IMR-90 (cell line): ENCODE measurements around the gene AUTS2. TPM values are rescaled to one million over a fixed set of nuclear protein-coding genes. Genes with fewer than 3 reads are reported as not detected.

ENCODE experiments used
- ATAC-seq: fragments of 200-7000 bp; cut with Tn5 transposase; 2 replicates; pipeline ENCODE4 v1.9.1; 2020; ENCODE audit warnings: low read depth, mild to moderate bottlenecking, moderate library complexity
- BruUV-seq: library from RNA; stranded (reverse); fragments of 400-500 nt; replicated peaks from 2 replicates; lab custom pipeline; 2021; lab: Mats Ljungman, UMichigan
- CTCF ChIA-PET: fragments of 300-600 bp; formaldehyde crosslinking; extraction: SDS; loops from one replicate; lab custom pipeline; 2021; ENCODE audit warnings: antibody characterized with exemption; lab: Yijun Ruan, JAX
- POLR2A ChIA-PET: fragments of 300-600 bp; sonication (Branson Sonifier 250); formaldehyde crosslinking; loops from one replicate; lab custom pipeline; 2022; ENCODE audit warnings: antibody characterized with exemption; ENCODE audit not compliant: unreplicated experiment; lab: Charles Lee
- DNase-seq: peaks from one replicate; pipeline ENCODE4 v3.0.0; 2013
- H2AFZ ChIP-seq: replicated peaks from 2 replicates; pipeline ENCODE3; 2013; ENCODE audit warnings: low read length, mild to moderate bottlenecking; ENCODE audit not compliant: poor library complexity
- H2AK5ac ChIP-seq: 2 replicates; pipeline ENCODE4 v1.6.1; 2013; ENCODE audit warnings: low read depth, low read length, inconsistent platforms
- H2AK9ac ChIP-seq: replicated peaks from 2 replicates; pipeline ENCODE3; 2013; ENCODE audit warnings: mild to moderate bottlenecking, low read depth, low read length, moderate library complexity; ENCODE audit not compliant: poor library complexity
- H2BK120ac ChIP-seq: 2 replicates; pipeline ENCODE4 v1.6.1; 2013; ENCODE audit warnings: low read depth, low read length, inconsistent platforms
- H2BK15ac ChIP-seq: 3 replicates; pipeline ENCODE4 v1.6.1; 2013; ENCODE audit warnings: low read depth, low read length, inconsistent platforms
- H2BK20ac ChIP-seq: 2 replicates; pipeline ENCODE4 v1.6.1; 2013; ENCODE audit warnings: low read depth, mild to moderate bottlenecking, inconsistent platforms, low read length, moderate library complexity
- H2BK5ac ChIP-seq: 2 replicates; pipeline ENCODE4 v1.6.1; 2013; ENCODE audit warnings: mild to moderate bottlenecking, low read depth, low read length, inconsistent platforms; ENCODE audit not compliant: poor library complexity, severe bottlenecking
- H3K14ac ChIP-seq: replicated peaks from 2 replicates; pipeline ENCODE4 v1.6.1; 2013; ENCODE audit warnings: low read depth, low read length, inconsistent platforms
- H3K18ac ChIP-seq: 2 replicates; pipeline ENCODE4 v1.6.1; 2013; ENCODE audit warnings: low read depth, low read length, control low read depth
- H3K23ac ChIP-seq: 2 replicates; pipeline ENCODE4 v1.6.1; 2013; ENCODE audit warnings: low read depth, low read length, inconsistent platforms
- H3K27ac ChIP-seq: 2 replicates; pipeline ENCODE4 v1.5.1; 2013; ENCODE audit warnings: mild to moderate bottlenecking, control low read depth, low read length; ENCODE audit not compliant: insufficient read depth
- H3K27me3 ChIP-seq: 2 replicates; pipeline ENCODE4 v1.6.1; 2013; ENCODE audit warnings: low read length; ENCODE audit not compliant: control insufficient read depth, insufficient read depth
- H3K36me3 ChIP-seq: 2 replicates; pipeline ENCODE4 v1.6.1; 2013; ENCODE audit warnings: low read length, mixed read lengths; ENCODE audit not compliant: control insufficient read depth, insufficient read depth
- H3K4ac ChIP-seq: 2 replicates; pipeline ENCODE4 v1.6.1; 2013; ENCODE audit warnings: low read depth, low read length, inconsistent platforms
- H3K4me1 ChIP-seq: 2 replicates; pipeline ENCODE4 v1.6.1; 2013; ENCODE audit warnings: low read length, mixed read lengths; ENCODE audit not compliant: control insufficient read depth, insufficient read depth
- H3K4me2 ChIP-seq: 2 replicates; pipeline ENCODE4 v1.6.1; 2013; ENCODE audit warnings: low read depth, mild to moderate bottlenecking, control low read depth, low read length, moderate library complexity
- H3K4me3 ChIP-seq: 2 replicates; pipeline ENCODE4 v1.5.1; 2013; ENCODE audit warnings: low read depth, mild to moderate bottlenecking, control low read depth, low read length, moderate library complexity; ENCODE audit not compliant: insufficient read depth
- H3K56ac ChIP-seq: 2 replicates; pipeline ENCODE4 v1.6.1; 2013; ENCODE audit warnings: low read length, inconsistent platforms; ENCODE audit not compliant: insufficient read depth; ENCODE audit errors: extremely low read depth
- H3K79me1 ChIP-seq, 2 experiments: 2 replicates each; pipeline ENCODE4 v1.6.1; 2013; ENCODE audit warnings: low read length in 2 of 2, inconsistent platforms in 1 of 2, low read depth in 1 of 2
- H3K9ac ChIP-seq: 2 replicates; pipeline ENCODE4 v1.6.1; 2013; ENCODE audit warnings: low read depth, low read length, control low read depth
- H3K9me1 ChIP-seq: 2 replicates; pipeline ENCODE4 v1.6.1; 2013; ENCODE audit warnings: low read length, inconsistent platforms; ENCODE audit not compliant: insufficient read depth
- H3K9me3 ChIP-seq: 2 replicates; pipeline ENCODE4 v1.6.1; 2013; ENCODE audit warnings: low read length; ENCODE audit not compliant: control insufficient read depth, insufficient read depth
- H4K20me1 ChIP-seq: 2 replicates; pipeline ENCODE4 v1.6.1; 2013; ENCODE audit warnings: low read length, inconsistent platforms; ENCODE audit not compliant: insufficient read depth
- H4K5ac ChIP-seq: 2 replicates; pipeline ENCODE4 v1.6.1; 2013; ENCODE audit warnings: mild to moderate bottlenecking, low read depth, low read length, control low read depth
- H4K8ac ChIP-seq, 2 experiments: 2 replicates each; pipeline ENCODE4 v1.6.1; 2013; ENCODE audit warnings: low read depth in 2 of 2, low read length in 2 of 2, control low read depth in 1 of 2, inconsistent platforms in 1 of 2
- H4K91ac ChIP-seq: 2 replicates; pipeline ENCODE4 v1.6.1; 2013; ENCODE audit warnings: low read depth, low read length, inconsistent platforms; ENCODE audit not compliant: insufficient read depth
- BHLHE40 ChIP-seq: fragments of 150-350 bp; IDR thresholded peaks from 2 replicates; pipeline ENCODE4 v1.6.1; 2016; ENCODE audit warnings: mild to moderate bottlenecking, low read depth, low read length
- CEBPB ChIP-seq: IDR thresholded peaks from 2 replicates; pipeline ENCODE4 v1.6.1; 2012; ENCODE audit warnings: low read depth, low read length, improper control_type of control experiment
- ELK1 ChIP-seq: fragments of 150-350 bp; IDR thresholded peaks from 2 replicates; pipeline ENCODE4 v1.6.1; 2016; ENCODE audit warnings: low read depth, mild to moderate bottlenecking, low read length, moderate library complexity, borderline replicate concordance
- FOS ChIP-seq: fragments of 150-350 bp; IDR thresholded peaks from 2 replicates; pipeline ENCODE4 v1.6.1; 2016; ENCODE audit warnings: low read depth, low read length
- MAFK ChIP-seq: IDR thresholded peaks from 2 replicates; pipeline ENCODE4 v1.6.1; 2012; ENCODE audit warnings: low read depth, low read length, improper control_type of control experiment
- MAZ ChIP-seq: IDR thresholded peaks from 2 replicates; pipeline ENCODE4 v1.6.1; 2012; ENCODE audit warnings: low read depth, mild to moderate bottlenecking, low read length, improper control_type of control experiment, moderate library complexity, borderline replicate concordance
- MXI1 ChIP-seq: IDR thresholded peaks from 2 replicates; pipeline ENCODE4 v1.6.1; 2012; ENCODE audit warnings: low read depth, mild to moderate bottlenecking, low read length, moderate library complexity, borderline replicate concordance
- NFE2L2 ChIP-seq: fragments of 150-350 bp; IDR thresholded peaks from 2 replicates; pipeline ENCODE4 v1.6.1; 2016; ENCODE audit warnings: low read depth, mild to moderate bottlenecking, low read length
- POLR2A ChIP-seq: IDR thresholded peaks from 2 replicates; pipeline ENCODE4 v1.6.1; 2012; ENCODE audit warnings: mild to moderate bottlenecking, low read depth, low read length
- RAD21 ChIP-seq: IDR thresholded peaks from 2 replicates; pipeline ENCODE4 v1.6.1; 2012; ENCODE audit warnings: low read length, improper control_type of control experiment
- RCOR1 ChIP-seq: IDR thresholded peaks from 2 replicates; pipeline ENCODE4 v1.6.1; 2012; ENCODE audit warnings: mild to moderate bottlenecking, low read length, improper control_type of control experiment; ENCODE audit not compliant: insufficient replicate concordance
- RFX5 ChIP-seq: IDR thresholded peaks from 2 replicates; pipeline ENCODE4 v1.8.0; 2012; ENCODE audit warnings: low read depth, mild to moderate bottlenecking, low read length, moderate library complexity
- SMC3 ChIP-seq: fragments of 150-350 bp; IDR thresholded peaks from 2 replicates; pipeline ENCODE4 v1.6.1; 2016; ENCODE audit warnings: low read depth, mild to moderate bottlenecking, antibody characterized with exemption, low read length, moderate library complexity
- USF2 ChIP-seq: fragments of 150-350 bp; IDR thresholded peaks from 2 replicates; pipeline ENCODE4 v1.6.1; 2017; ENCODE audit warnings: mild to moderate bottlenecking, antibody characterized with exemption, low read length, low read depth
- WGBS, 2 experiments: methylation state at CpG; one replicate each; pipeline versions ENCODE4 v1.1.5 to v1.1.7; 2013; ENCODE audit warnings: missing lambda C conversion rate in 2 of 2; ENCODE audit not compliant: insufficient read length in 1 of 2; ENCODE audit errors: extremely low coverage in 2 of 2; 5-methylcytosine and 5-hydroxymethylcytosine counted together
- dilution Hi-C: fragments of 300-500 bp; cut with HindIII; formaldehyde crosslinking; loops from one replicate; pipeline ENCODE4 v1.14.3; 2018; ENCODE audit warnings: low sequenced_read_pairs; ENCODE audit not compliant: unreplicated experiment
- in situ Hi-C: fragments of 300-500 bp; cut with MboI; formaldehyde crosslinking; loops from 3 replicates; pipeline ENCODE4 v1.14.3; 2019; ENCODE audit warnings: low sequenced_read_pairs, inconsistent platforms, mixed read lengths
- intact Hi-C: fragments of 100-400 bp; cut with micrococcal nuclease; formaldehyde crosslinking; loops from 2 replicates; pipeline ENCODE4 v1.10.0; 2022
- polyA plus RNA-seq, 3 experiments: library from polyadenylated mRNA; depleted of rRNA; stranded (reverse); fragments of >200 nt; gene quantifications; 2 replicates each; pipeline ENCODE4 v1.2.3, GENCODE V29; 2012; ENCODE audit warnings: low replicate concordance in 1 of 3
- total RNA-seq: library from RNA; depleted of rRNA; stranded (reverse); fragments of >200 nt; gene quantifications from 2 replicates; pipeline ENCODE4 v1.2.3, GENCODE V29; 2012
- TF ChIP-seq, protein P1 (sequence below): conservative IDR thresholded peaks from 2 replicates; pipeline ENCODE4 v1.5.1; 2012; ENCODE audit warnings: mild to moderate bottlenecking, low read depth, low read length, improper control_type of control experiment

The AUTS2 gene
- total and polyA plus RNA-seq, 2 of the 4 experiments (the other 2 are of a cell fraction) = 0.90 to 3.0 TPM

DNA sequence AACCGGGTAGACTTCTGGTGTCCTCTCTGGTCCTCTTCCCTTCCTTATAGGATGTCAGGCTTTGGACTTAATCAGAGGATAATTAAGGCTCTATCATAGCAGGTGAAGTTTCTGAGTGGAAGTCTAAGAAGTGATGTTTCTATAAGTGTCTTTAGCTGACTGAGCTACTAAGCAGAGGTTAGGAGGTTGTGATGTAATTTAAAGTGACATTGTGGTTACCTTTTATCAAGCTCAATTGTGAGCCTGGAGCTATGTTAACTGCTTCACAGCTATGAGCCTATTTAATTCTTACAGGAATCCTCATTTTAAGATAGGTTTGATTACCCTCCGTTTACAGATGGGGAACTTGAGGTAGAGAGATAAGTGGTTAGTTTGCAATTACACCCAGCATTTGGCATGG is 365.1 kb downstream of the AUTS2 start:
- H4K8ac ChIP-seq = no peak overlapping the region
- no peak overlapping the region for H2AFZ ChIP-seq
- H2AK9ac ChIP-seq = no peak overlapping the region
- H4K91ac ChIP-seq = no peak overlapping the region
- no peak overlapping the region for H3K14ac ChIP-seq
- H3K9me3 ChIP-seq = no peaks in the 10 kb centered on the region
- no peak overlapping the region for H4K5ac ChIP-seq
- no peak for TF ChIP-seq ELK1
- TF ChIP-seq FOS = no peak
- TF ChIP-seq BHLHE40 = no peak
- no peak for TF ChIP-seq CEBPB
- no peak for TF ChIP-seq RCOR1
- no peak for TF ChIP-seq MAFK
- TF ChIP-seq SMC3 = no peak
- no peak for TF ChIP-seq MAZ
- no peak for TF ChIP-seq RAD21
- TF ChIP-seq NFE2L2 = no peak
- TF ChIP-seq RFX5 = no peak
- no peak for TF ChIP-seq POLR2A
- TF ChIP-seq MXI1 = no peak
- no peak for TF ChIP-seq USF2
- TF ChIP-seq, protein P1, sequence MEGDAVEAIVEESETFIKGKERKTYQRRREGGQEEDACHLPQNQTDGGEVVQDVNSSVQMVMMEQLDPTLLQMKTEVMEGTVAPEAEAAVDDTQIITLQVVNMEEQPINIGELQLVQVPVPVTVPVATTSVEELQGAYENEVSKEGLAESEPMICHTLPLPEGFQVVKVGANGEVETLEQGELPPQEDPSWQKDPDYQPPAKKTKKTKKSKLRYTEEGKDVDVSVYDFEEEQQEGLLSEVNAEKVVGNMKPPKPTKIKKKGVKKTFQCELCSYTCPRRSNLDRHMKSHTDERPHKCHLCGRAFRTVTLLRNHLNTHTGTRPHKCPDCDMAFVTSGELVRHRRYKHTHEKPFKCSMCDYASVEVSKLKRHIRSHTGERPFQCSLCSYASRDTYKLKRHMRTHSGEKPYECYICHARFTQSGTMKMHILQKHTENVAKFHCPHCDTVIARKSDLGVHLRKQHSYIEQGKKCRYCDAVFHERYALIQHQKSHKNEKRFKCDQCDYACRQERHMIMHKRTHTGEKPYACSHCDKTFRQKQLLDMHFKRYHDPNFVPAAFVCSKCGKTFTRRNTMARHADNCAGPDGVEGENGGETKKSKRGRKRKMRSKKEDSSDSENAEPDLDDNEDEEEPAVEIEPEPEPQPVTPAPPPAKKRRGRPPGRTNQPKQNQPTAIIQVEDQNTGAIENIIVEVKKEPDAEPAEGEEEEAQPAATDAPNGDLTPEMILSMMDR = no peak
- H3K27me3 ChIP-seq = no peaks in the 10 kb centered on the region
- H2BK5ac ChIP-seq = no peak overlapping the region
- H3K79me1 ChIP-seq = no peaks in the 10 kb centered on the region
- H2BK20ac ChIP-seq = no peak overlapping the region
- no peaks in the 10 kb centered on the region for H3K36me3 ChIP-seq
- H3K9ac ChIP-seq = no peak overlapping the region
- H3K4ac ChIP-seq = no peak overlapping the region
- in situ Hi-C loops = no loop called here
- no peak overlapping the region for H3K23ac ChIP-seq
- H2BK15ac ChIP-seq = no peak overlapping the region
- no peak overlapping the region for H2AK5ac ChIP-seq
- POLR2A ChIA-PET = no interaction called here
- CTCF ChIA-PET = no interaction called here
- no peak overlapping the region for H3K18ac ChIP-seq
- dilution Hi-C loops = no loop called here
- H3K4me1 ChIP-seq = no peaks in the 10 kb centered on the region
- no peak overlapping the region for H3K4me2 ChIP-seq
- no peak for ATAC-seq
- no peak for DNase-seq
- H3K9me1 ChIP-seq = no peaks in the 10 kb centered on the region
- no peak overlapping the region for H3K56ac ChIP-seq
- no peak overlapping the region for H3K4me3 ChIP-seq
- intact Hi-C loops = no loop called here
- H4K20me1 ChIP-seq = no peaks in the 10 kb centered on the region
- no peak overlapping the region for H3K27ac ChIP-seq
- H2BK120ac ChIP-seq = no peak overlapping the region
- no TSS peak for BruUV-seq
- WGBS, 2 experiments = no CpG with 5 or more reads among the region's 2 CpGs
